Neural cell (in vitro differentiated cells): ENCODE results near the gene GRM6. TPM values are rescaled to one million over a fixed set of nuclear protein-coding genes. Genes with fewer than 3 reads are reported as not detected.

Source experiments
- H2AFZ ChIP-seq: fragments of 200-600, 300-800 bp; sonication (generic), shearing (Covaris generic); 2 replicates; pipeline ENCODE4 v1.6.0; 2014; ENCODE audit warnings: low read depth, mild to moderate bottlenecking, antibody characterized with exemption, low read length, moderate library complexity
- H3F3A ChIP-seq: fragments of 200-600 bp; shearing (Covaris generic); 2 replicates; pipeline ENCODE4 v1.6.1; 2016; ENCODE audit warnings: mild to moderate bottlenecking, moderate library complexity, mixed read lengths, antibody characterized with exemption, low read length; ENCODE audit not compliant: insufficient read depth, poor library complexity, severe bottlenecking
- H3K27ac ChIP-seq: fragments of 200-600, 300-800 bp; sonication (generic), shearing (Covaris generic); 2 replicates; pipeline ENCODE4 v1.5.1; 2014; ENCODE audit warnings: mild to moderate bottlenecking, low read length, moderate library complexity
- H3K27me3 ChIP-seq: fragments of 300-800, 200-600 bp; sonication (generic), shearing (Covaris generic); 2 replicates; pipeline ENCODE4 v1.6.0; 2014; ENCODE audit warnings: mild to moderate bottlenecking, low read depth, low read length, moderate library complexity; ENCODE audit not compliant: insufficient read depth
- H3K36me3 ChIP-seq: fragments of 300-800, 200-600 bp; sonication (generic), shearing (Covaris generic); 2 replicates; pipeline ENCODE4 v1.5.1; 2014; ENCODE audit warnings: mild to moderate bottlenecking, antibody characterized with exemption, low read length, moderate library complexity; ENCODE audit not compliant: insufficient read depth
- H3K4me2 ChIP-seq: fragments of 300-800, 200-600 bp; sonication (generic), shearing (Covaris generic); 2 replicates; pipeline ENCODE4 v1.6.0; 2014; ENCODE audit warnings: mild to moderate bottlenecking, low read length
- H3K4me3 ChIP-seq: fragments of 300-800, 200-600 bp; sonication (generic), shearing (Covaris generic); 2 replicates; pipeline ENCODE4 v1.5.1; 2014; ENCODE audit warnings: mild to moderate bottlenecking, low read length, moderate library complexity
- H3K79me2 ChIP-seq: fragments of 200-600 bp; shearing (Covaris generic); replicated peaks from 2 replicates; pipeline ENCODE4 v1.6.0; 2014; ENCODE audit warnings: mild to moderate bottlenecking, low read length, moderate library complexity; ENCODE audit not compliant: insufficient read depth
- H3K9ac ChIP-seq: fragments of 300-800, 200-600 bp; sonication (generic), shearing (Covaris generic); 2 replicates; pipeline ENCODE4 v1.6.1; 2016; ENCODE audit warnings: mild to moderate bottlenecking, low read length, mixed read lengths
- H3K9me2 ChIP-seq: fragments of 200-600 bp; shearing (Covaris generic); 2 replicates; pipeline ENCODE4 v1.6.1; 2016; ENCODE audit warnings: mild to moderate bottlenecking, low read length, mixed read lengths; ENCODE audit not compliant: insufficient read depth
- H3K9me3 ChIP-seq: fragments of 200-600, 300-800 bp; sonication (generic), shearing (Covaris generic); 2 replicates; pipeline ENCODE4 v1.6.1; 2016; ENCODE audit warnings: mild to moderate bottlenecking, mixed run types, low read length, moderate library complexity, mixed read lengths
- H4K20me1 ChIP-seq: fragments of 200-600 bp; shearing (Covaris generic); 2 replicates; pipeline ENCODE4 v1.6.1; 2016; ENCODE audit warnings: mild to moderate bottlenecking, mixed run types; ENCODE audit not compliant: insufficient read depth
- EP300 ChIP-seq: fragments of 450-650 bp; conservative IDR thresholded peaks from 2 replicates; pipeline ENCODE4 v1.6.1; 2014; ENCODE audit warnings: antibody characterized with exemption, mild to moderate bottlenecking, moderate library complexity; ENCODE audit not compliant: poor library complexity, severe bottlenecking
- EZH2 ChIP-seq: fragments of 200-600, 300-800 bp; shearing (Covaris generic), sonication (generic); IDR thresholded peaks from 2 replicates; pipeline ENCODE4 v1.6.1; 2014; ENCODE audit warnings: antibody characterized with exemption, low read length, borderline replicate concordance, mild to moderate bottlenecking; ENCODE audit not compliant: insufficient read depth, poor library complexity, severe bottlenecking
- MXI1 ChIP-seq: fragments of 450-650 bp; conservative IDR thresholded peaks from 2 replicates; pipeline ENCODE4 v1.6.1; 2014; ENCODE audit warnings: antibody characterized with exemption, mild to moderate bottlenecking; ENCODE audit not compliant: poor library complexity, severe bottlenecking
- POLR2AphosphoS5 ChIP-seq: IDR thresholded peaks from 2 replicates; pipeline ENCODE4 v1.6.1; 2012
- RAD21 ChIP-seq: fragments of 450-650 bp; conservative IDR thresholded peaks from 2 replicates; pipeline ENCODE4 v1.6.1; 2014; ENCODE audit warnings: antibody characterized with exemption, mild to moderate bottlenecking, moderate library complexity
- SMC3 ChIP-seq: fragments of 450-650 bp; conservative IDR thresholded peaks from 2 replicates; pipeline ENCODE4 v1.6.1; 2014; ENCODE audit warnings: antibody characterized with exemption, mild to moderate bottlenecking, moderate library complexity; ENCODE audit not compliant: poor library complexity
- TAF1 ChIP-seq: IDR thresholded peaks from 2 replicates; pipeline ENCODE4 v1.6.1; 2012; ENCODE audit warnings: low read depth
- polyA plus RNA-seq: library from polyadenylated mRNA; depleted of rRNA; stranded (reverse); fragments of >200 nt; gene quantifications from 2 replicates; pipeline ENCODE4 v1.2.3, GENCODE V29; 2014
- TF ChIP-seq, protein P1 (sequence below): fragments of 450-650 bp; IDR thresholded peaks from 2 replicates; pipeline ENCODE4 v1.5.1; 2014; ENCODE audit warnings: antibody characterized with exemption, mild to moderate bottlenecking, moderate library complexity; ENCODE audit not compliant: poor library complexity, severe bottlenecking
- TF ChIP-seq, protein P2 (sequence below): IDR thresholded peaks from 2 replicates; pipeline ENCODE4 v1.6.1; 2012; ENCODE audit warnings: borderline replicate concordance

The GRM6 gene
- polyA plus RNA-seq, 1 donor from 2014 or later: not detected

- H3K9me3 ChIP-seq: peaks cover 19% of the 10 kb centered on the region
- TF ChIP-seq POLR2AphosphoS5 (no peak), EZH2 (no peak), RAD21 (no peak), TAF1 (no peak), MXI1 (no peak), SMC3 (no peak), EP300 (no peak)
- TF ChIP-seq, protein P1, sequence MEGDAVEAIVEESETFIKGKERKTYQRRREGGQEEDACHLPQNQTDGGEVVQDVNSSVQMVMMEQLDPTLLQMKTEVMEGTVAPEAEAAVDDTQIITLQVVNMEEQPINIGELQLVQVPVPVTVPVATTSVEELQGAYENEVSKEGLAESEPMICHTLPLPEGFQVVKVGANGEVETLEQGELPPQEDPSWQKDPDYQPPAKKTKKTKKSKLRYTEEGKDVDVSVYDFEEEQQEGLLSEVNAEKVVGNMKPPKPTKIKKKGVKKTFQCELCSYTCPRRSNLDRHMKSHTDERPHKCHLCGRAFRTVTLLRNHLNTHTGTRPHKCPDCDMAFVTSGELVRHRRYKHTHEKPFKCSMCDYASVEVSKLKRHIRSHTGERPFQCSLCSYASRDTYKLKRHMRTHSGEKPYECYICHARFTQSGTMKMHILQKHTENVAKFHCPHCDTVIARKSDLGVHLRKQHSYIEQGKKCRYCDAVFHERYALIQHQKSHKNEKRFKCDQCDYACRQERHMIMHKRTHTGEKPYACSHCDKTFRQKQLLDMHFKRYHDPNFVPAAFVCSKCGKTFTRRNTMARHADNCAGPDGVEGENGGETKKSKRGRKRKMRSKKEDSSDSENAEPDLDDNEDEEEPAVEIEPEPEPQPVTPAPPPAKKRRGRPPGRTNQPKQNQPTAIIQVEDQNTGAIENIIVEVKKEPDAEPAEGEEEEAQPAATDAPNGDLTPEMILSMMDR: no peak
- TF ChIP-seq, protein P2, sequence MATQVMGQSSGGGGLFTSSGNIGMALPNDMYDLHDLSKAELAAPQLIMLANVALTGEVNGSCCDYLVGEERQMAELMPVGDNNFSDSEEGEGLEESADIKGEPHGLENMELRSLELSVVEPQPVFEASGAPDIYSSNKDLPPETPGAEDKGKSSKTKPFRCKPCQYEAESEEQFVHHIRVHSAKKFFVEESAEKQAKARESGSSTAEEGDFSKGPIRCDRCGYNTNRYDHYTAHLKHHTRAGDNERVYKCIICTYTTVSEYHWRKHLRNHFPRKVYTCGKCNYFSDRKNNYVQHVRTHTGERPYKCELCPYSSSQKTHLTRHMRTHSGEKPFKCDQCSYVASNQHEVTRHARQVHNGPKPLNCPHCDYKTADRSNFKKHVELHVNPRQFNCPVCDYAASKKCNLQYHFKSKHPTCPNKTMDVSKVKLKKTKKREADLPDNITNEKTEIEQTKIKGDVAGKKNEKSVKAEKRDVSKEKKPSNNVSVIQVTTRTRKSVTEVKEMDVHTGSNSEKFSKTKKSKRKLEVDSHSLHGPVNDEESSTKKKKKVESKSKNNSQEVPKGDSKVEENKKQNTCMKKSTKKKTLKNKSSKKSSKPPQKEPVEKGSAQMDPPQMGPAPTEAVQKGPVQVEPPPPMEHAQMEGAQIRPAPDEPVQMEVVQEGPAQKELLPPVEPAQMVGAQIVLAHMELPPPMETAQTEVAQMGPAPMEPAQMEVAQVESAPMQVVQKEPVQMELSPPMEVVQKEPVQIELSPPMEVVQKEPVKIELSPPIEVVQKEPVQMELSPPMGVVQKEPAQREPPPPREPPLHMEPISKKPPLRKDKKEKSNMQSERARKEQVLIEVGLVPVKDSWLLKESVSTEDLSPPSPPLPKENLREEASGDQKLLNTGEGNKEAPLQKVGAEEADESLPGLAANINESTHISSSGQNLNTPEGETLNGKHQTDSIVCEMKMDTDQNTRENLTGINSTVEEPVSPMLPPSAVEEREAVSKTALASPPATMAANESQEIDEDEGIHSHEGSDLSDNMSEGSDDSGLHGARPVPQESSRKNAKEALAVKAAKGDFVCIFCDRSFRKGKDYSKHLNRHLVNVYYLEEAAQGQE: no peak
- no peak overlapping the region for H3K27ac ChIP-seq
Measured at GRCh38 chr5:178984145-178985072, 10.7 kb downstream of the GRM6 start.

DNA sequence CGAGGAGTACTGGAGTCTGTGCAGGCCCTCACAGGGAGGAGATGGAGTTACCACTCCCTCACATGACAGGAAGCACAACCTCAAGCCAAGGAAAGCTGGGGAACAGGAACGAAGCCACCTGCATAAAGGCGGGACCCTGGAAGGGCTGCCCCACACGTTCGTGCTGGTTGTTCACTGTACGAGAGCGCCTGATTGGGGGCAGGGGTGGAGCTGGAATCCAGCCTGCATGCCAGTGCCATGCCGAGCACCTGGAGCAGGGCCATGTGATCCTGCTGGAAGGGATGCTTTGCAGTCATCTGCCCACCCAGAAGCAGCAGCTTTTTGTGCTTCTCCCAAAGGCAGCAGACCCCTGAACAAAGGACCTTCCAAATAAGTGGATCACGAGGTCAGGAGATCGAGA, 11.4 kb downstream of the GRM6 start:
- no peak overlapping the region for H3K9ac ChIP-seq
- H3K27me3 ChIP-seq: no peaks in the 10 kb centered on the region
- no peaks in the 10 kb centered on the region for H3F3A ChIP-seq
- no peak overlapping the region for H2AFZ ChIP-seq
- no peaks in the 10 kb centered on the region for H3K9me2 ChIP-seq
- H3K27ac ChIP-seq: no peak overlapping the region
- no peak overlapping the region for H3K4me2 ChIP-seq
- H3K4me3 ChIP-seq: no peak overlapping the region
- H4K20me1 ChIP-seq: no peaks in the 10 kb centered on the region
- no peaks in the 10 kb centered on the region for H3K79me2 ChIP-seq
- peaks cover 19% of the 10 kb centered on the region for H3K9me3 ChIP-seq
- TF ChIP-seq TAF1 (no peak), EP300 (no peak), POLR2AphosphoS5 (no peak), RAD21 (no peak), MXI1 (no peak), EZH2 (no peak), SMC3 (no peak)
- TF ChIP-seq, protein P2: no peak
- TF ChIP-seq, protein P1: no peak
- H3K36me3 ChIP-seq: no peaks in the 10 kb centered on the region

More at GRCh38 chr5:178984145-178985072, 10.7 kb downstream of the GRM6 start:
- H3K27me3 ChIP-seq: no peaks in the 10 kb centered on the region
- no peaks in the 10 kb centered on the region for H3K79me2 ChIP-seq
- no peaks in the 10 kb centered on the region for H3K36me3 ChIP-seq
- no peaks in the 10 kb centered on the region for H3K9me2 ChIP-seq
- H2AFZ ChIP-seq: no peak overlapping the region
- H3K4me2 ChIP-seq: no peak overlapping the region
- no peaks in the 10 kb centered on the region for H3F3A ChIP-seq
- no peaks in the 10 kb centered on the region for H4K20me1 ChIP-seq
- H3K9ac ChIP-seq: no peak overlapping the region
- H3K4me3 ChIP-seq: no peak overlapping the region
